Esophagus mucosa (tissue), 1 donor: ENCODE results near the gene MATR3. TPM values are rescaled to one million over a fixed set of nuclear protein-coding genes. Genes with fewer than 3 reads are reported as not detected.
"Not testable (repeated sequence)": the region's sequence is repeated elsewhere in the genome, so short reads cannot be mapped to it uniquely, and the experiment has no call there.

Source experiments
- ATAC-seq: fragments of 200-7000 bp; cut with Tn5 transposase; one replicate; pipeline ENCODE4 v1.9.1; 2020
- total RNA-seq: library from RNA; stranded (reverse); gene quantifications from one replicate; pipeline ENCODE4 v1.2.4, GENCODE V29; 2023
- donor health status: DM: yes; HTN: yes; CAD: no.

MATR3 gene
- total RNA-seq, 1 donor from 2014 or later = 60.5 TPM

GRCh38 chr5:139297439-139298133 is 4.0 kb downstream of the MATR3 start:
- ATAC-seq = no peak

- no peak for ATAC-seq
These were observed 4.7 kb downstream of the MATR3 start for GRCh38 chr5:139298242-139298641.

GRCh38 chr5:139299486-139299885 is 5.9 kb downstream of the MATR3 start:
- no peak for ATAC-seq

- no peak for ATAC-seq
These were observed 8.4 kb downstream of the MATR3 start for GRCh38 chr5:139301808-139302499.

- no peak for ATAC-seq
These were observed 11.1 kb downstream of the MATR3 start for GRCh38 chr5:139304391-139305324.

GRCh38 chr5:139306197-139306596 is 12.7 kb downstream of the MATR3 start:
- no peak for ATAC-seq

GRCh38 chr5:139306628-139307379 is 13.3 kb downstream of the MATR3 start:
- no peak for ATAC-seq

- no peak for ATAC-seq
These were observed 15.3 kb downstream of the MATR3 start for GRCh38 chr5:139308797-139309196.

GRCh38 chr5:139310715-139311186 is 17.2 kb downstream of the MATR3 start:
- peak; percentile 69 for ATAC-seq

GRCh38 chr5:139312075-139312474 is 18.5 kb downstream of the MATR3 start:
- ATAC-seq = no peak

GRCh38 chr5:139314276-139314675 is 20.7 kb downstream of the MATR3 start:
- ATAC-seq = no peak

GRCh38 chr5:139315056-139315615 is 21.6 kb downstream of the MATR3 start:
- ATAC-seq = no peak

GRCh38 chr5:139335811-139336210 is 42.3 kb downstream of the MATR3 start:
- ATAC-seq = no peak

- no peak for ATAC-seq
These were observed 46.5 kb downstream of the MATR3 start for GRCh38 chr5:139340051-139340450.

GRCh38 chr5:139341187-139341688 is 47.7 kb downstream of the MATR3 start:
- ATAC-seq = no peak

GRCh38 chr5:139341689-139342422 is 48.3 kb downstream of the MATR3 start, which contains the start of gene PAIP2:
Gene PAIP2, plus strand, starts transcription at chr5:139341854. Its CDS starts 21,931 bp downstream, at chr5:139363785.
- ATAC-seq = peak; percentile 98

GRCh38 chr5:139342423-139342723 is 48.8 kb downstream of the MATR3 start:
- no peak for ATAC-seq

- ATAC-seq = no peak
These were observed 49.9 kb downstream of the MATR3 start for GRCh38 chr5:139343476-139343875.

- ATAC-seq = no peak
These were observed 50.6 kb downstream of the MATR3 start for GRCh38 chr5:139344177-139344576.

GRCh38 chr5:139345442-139345841 is 51.9 kb downstream of the MATR3 start:
- ATAC-seq = not testable (repeated sequence)

GRCh38 chr5:139347863-139348262 is 54.3 kb downstream of the MATR3 start:
- not testable (repeated sequence) for ATAC-seq
